SK-N-SH treated with all-trans-retinoic acid at 6 μM for 48 hours (cell line): ENCODE measurements around the gene TSC2.

Experiments used
- BACH2 ChIP-seq: fragments of 250-450 bp; sonication (Bioruptor Pico); IDR thresholded peaks from 2 replicates; pipeline ENCODE4 v1.9.0; 2021; ENCODE audit warnings: mild to moderate bottlenecking, borderline replicate concordance
- GLIS3 ChIP-seq: fragments of 250-450 bp; sonication (Bioruptor Pico); IDR thresholded peaks from 2 replicates; pipeline ENCODE4 v1.5.0; 2020; ENCODE audit warnings: mild to moderate bottlenecking, moderate library complexity
- PPARA ChIP-seq: fragments of 250-450 bp; sonication (Bioruptor Pico); IDR thresholded peaks from 2 replicates; pipeline ENCODE4 v1.5.0; 2020; ENCODE audit warnings: mild to moderate bottlenecking, borderline replicate concordance
- RARB ChIP-seq: fragments of 250-450 bp; sonication (Bioruptor Pico); IDR thresholded peaks from 2 replicates; pipeline ENCODE4 v1.8.0; 2021; ENCODE audit warnings: mild to moderate bottlenecking, moderate library complexity
- SNAI2 ChIP-seq: fragments of 250-450 bp; sonication (Bioruptor Pico); IDR thresholded peaks from 2 replicates; pipeline ENCODE4 v1.5.0; 2020; ENCODE audit warnings: mild to moderate bottlenecking, moderate library complexity
- TCF4 ChIP-seq: fragments of 250-450 bp; sonication (Bioruptor Pico); IDR thresholded peaks from 2 replicates; pipeline ENCODE4 v1.8.0; 2021; ENCODE audit warnings: mild to moderate bottlenecking, moderate library complexity, borderline replicate concordance
- TOX ChIP-seq: fragments of 250-450 bp; sonication (Bioruptor Pico); IDR thresholded peaks from 2 replicates; pipeline ENCODE4 v1.8.0; 2021; ENCODE audit warnings: mild to moderate bottlenecking, moderate library complexity, borderline replicate concordance
- ZFP3 ChIP-seq: fragments of 250-450 bp; sonication (Bioruptor Pico); IDR thresholded peaks from 2 replicates; pipeline ENCODE4 v1.5.0; 2020; ENCODE audit warnings: mild to moderate bottlenecking, moderate library complexity
- ZNF70 ChIP-seq: fragments of 450-650 bp; formaldehyde crosslinking; IDR thresholded peaks from 2 replicates; pipeline ENCODE4 v1.5.0; 2020; ENCODE audit warnings: mild to moderate bottlenecking, moderate library complexity
- TF ChIP-seq, protein P1 (sequence below): fragments of 250-450 bp; sonication (Bioruptor Pico); IDR thresholded peaks from 2 replicates; pipeline ENCODE4 v1.8.0; 2021; ENCODE audit warnings: low read depth, mild to moderate bottlenecking, moderate library complexity, borderline replicate concordance
- TF ChIP-seq, protein P2 (sequence below): fragments of 250-450 bp; sonication (Bioruptor Pico); IDR thresholded peaks from 2 replicates; pipeline ENCODE4 v1.8.0; 2020; ENCODE audit warnings: mild to moderate bottlenecking, moderate library complexity, borderline replicate concordance
- TF ChIP-seq, protein P3 (sequence below): fragments of 250-450 bp; sonication (Bioruptor Pico); IDR thresholded peaks from 2 replicates; pipeline ENCODE4 v1.5.1; 2020; ENCODE audit warnings: low read depth, mild to moderate bottlenecking, moderate library complexity

DNA sequence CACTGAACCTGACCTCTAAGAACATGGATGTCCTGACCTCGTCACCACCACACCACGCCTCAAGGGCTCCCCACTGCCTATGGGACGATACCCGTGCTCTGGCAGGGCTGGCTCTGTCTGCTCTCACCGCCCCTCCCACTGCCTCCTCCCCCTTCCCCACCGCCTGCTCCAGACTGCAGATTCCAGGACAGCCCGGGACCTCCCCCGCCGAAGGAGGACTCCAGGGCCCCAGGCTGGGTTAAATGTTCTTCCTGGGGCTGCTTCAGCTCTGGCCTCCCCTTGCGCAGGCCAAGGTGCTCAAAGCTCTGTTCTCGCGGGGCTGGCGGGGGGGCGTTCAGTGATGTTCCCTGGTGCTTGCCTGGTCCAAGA is 25.1 kb upstream of the TSC2 start:
- TF ChIP-seq ZNF70 (CRISPR knock-in tag) (no peak), BACH2 (CRISPR knock-in tag) (no peak), SNAI2 (CRISPR knock-in tag) (no peak), RARB (CRISPR knock-in tag) (no peak), ZFP3 (no peak), TOX (no peak), PPARA (CRISPR knock-in tag) (no peak), GLIS3 (CRISPR knock-in tag) (no peak), TCF4 (CRISPR knock-in tag) (no peak)
- TF ChIP-seq, protein P1, sequence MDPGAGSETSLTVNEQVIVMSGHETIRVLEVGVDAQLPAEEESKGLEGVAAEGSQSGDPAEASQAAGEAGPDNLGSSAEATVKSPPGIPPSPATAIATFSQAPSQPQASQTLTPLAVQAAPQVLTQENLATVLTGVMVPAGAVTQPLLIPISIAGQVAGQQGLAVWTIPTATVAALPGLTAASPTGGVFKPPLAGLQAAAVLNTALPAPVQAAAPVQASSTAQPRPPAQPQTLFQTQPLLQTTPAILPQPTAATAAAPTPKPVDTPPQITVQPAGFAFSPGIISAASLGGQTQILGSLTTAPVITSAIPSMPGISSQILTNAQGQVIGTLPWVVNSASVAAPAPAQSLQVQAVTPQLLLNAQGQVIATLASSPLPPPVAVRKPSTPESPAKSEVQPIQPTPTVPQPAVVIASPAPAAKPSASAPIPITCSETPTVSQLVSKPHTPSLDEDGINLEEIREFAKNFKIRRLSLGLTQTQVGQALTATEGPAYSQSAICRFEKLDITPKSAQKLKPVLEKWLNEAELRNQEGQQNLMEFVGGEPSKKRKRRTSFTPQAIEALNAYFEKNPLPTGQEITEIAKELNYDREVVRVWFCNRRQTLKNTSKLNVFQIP, result no peak
- TF ChIP-seq, protein P2, sequence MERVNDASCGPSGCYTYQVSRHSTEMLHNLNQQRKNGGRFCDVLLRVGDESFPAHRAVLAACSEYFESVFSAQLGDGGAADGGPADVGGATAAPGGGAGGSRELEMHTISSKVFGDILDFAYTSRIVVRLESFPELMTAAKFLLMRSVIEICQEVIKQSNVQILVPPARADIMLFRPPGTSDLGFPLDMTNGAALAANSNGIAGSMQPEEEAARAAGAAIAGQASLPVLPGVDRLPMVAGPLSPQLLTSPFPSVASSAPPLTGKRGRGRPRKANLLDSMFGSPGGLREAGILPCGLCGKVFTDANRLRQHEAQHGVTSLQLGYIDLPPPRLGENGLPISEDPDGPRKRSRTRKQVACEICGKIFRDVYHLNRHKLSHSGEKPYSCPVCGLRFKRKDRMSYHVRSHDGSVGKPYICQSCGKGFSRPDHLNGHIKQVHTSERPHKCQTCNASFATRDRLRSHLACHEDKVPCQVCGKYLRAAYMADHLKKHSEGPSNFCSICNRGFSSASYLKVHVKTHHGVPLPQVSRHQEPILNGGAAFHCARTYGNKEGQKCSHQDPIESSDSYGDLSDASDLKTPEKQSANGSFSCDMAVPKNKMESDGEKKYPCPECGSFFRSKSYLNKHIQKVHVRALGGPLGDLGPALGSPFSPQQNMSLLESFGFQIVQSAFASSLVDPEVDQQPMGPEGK (CRISPR knock-in tag), result no peak
- TF ChIP-seq, protein P3, sequence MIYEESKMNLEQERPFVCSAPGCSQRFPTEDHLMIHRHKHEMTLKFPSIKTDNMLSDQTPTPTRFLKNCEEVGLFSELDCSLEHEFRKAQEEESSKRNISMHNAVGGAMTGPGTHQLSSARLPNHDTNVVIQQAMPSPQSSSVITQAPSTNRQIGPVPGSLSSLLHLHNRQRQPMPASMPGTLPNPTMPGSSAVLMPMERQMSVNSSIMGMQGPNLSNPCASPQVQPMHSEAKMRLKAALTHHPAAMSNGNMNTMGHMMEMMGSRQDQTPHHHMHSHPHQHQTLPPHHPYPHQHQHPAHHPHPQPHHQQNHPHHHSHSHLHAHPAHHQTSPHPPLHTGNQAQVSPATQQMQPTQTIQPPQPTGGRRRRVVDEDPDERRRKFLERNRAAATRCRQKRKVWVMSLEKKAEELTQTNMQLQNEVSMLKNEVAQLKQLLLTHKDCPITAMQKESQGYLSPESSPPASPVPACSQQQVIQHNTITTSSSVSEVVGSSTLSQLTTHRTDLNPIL (CRISPR knock-in tag), result no peak
